ENCODE measurements around the gene MPL. TPM values are rescaled to one million over a fixed set of nuclear protein-coding genes. Genes with fewer than 3 reads are reported as not detected.

The MPL gene
- total RNA-seq, 1 experiment from 2014 or later = 0.15 TPM

- H3K36me3 Mint-ChIP-seq = peaks cover 9% of the 10 kb centered on the region
- TF ChIP-seq E2F1 (CRISPR knock-in tag; IDR thresholded peaks at IDR 0.05) (no peak), GTF2I (CRISPR knock-in tag; conservative IDR thresholded peaks at IDR 0.05) (peak; percentile 78; the same call in 1 of the 2 replicates)
- DNase-seq (ENCODE audit: low spot score) = no peak
- ATAC-seq = no peak
- H3K4me1 Mint-ChIP-seq = peaks cover 16% of the 10 kb centered on the region
- peaks cover 32% of the 10 kb centered on the region for H3K9me3 Mint-ChIP-seq
- peaks cover 6% of the 10 kb centered on the region; the same call in 1 of the 2 replicates for H3K27me3 Mint-ChIP-seq (ENCODE audit: low read depth)
- POLR2A ChIA-PET = no interaction called here
- no peak overlapping the region for H3K27ac Mint-ChIP-seq
- no peak overlapping the region for H3K4me3 Mint-ChIP-seq
- CTCF ChIA-PET = no interaction called here
Measured at GRCh38 chr1:43327549-43328292, 9.9 kb upstream of the MPL start.

GRCh38 chr1:43329995-43330751, 7.4 kb upstream of the MPL start:
- ChIA-PET CTCF (interaction anchor here (0.8 to 1.3 kb wide), 4 partner anchors 9 to 84 kb away, joined by 3 to 5 read pairs (median 4); partner anchors contain the start of genes C1orf210 and ELOVL1), POLR2A (interaction anchor here (0.9 to 2.3 kb wide), 2 partner anchors 28 to 101 kb away, joined by 3 to 7 read pairs; partner anchors contain the start of gene CDC20)
- peak; percentile 30; the same call in 1 of the 2 replicates for TF ChIP-seq ZNF263 (CRISPR knock-in tag; IDR thresholded peaks at IDR 0.05; ENCODE audit: low read depth)
- TF ChIP-seq SMAD4 (CRISPR knock-in tag; IDR thresholded peaks at IDR 0.05) = no peak
- DNase-seq (ENCODE audit: low spot score) = peak; percentile 31
- Mint-ChIP-seq H3K27me3 (ENCODE audit: low read depth) (peaks cover 6% of the 10 kb centered on the region), H3K27ac (0 out of 2 replicates have a peak overlapping the region, but pooled peaks have one; percentile 2), H3K36me3 (peaks cover 9% of the 10 kb centered on the region), H3K4me1 (peaks cover 12% of the 10 kb centered on the region; the same call in 1 of the 2 replicates), H3K9me3 (peaks cover 27% of the 10 kb centered on the region), H3K4me3 (no peak overlapping the region)
- peak; percentile 88 for ATAC-seq

GRCh38 chr1:43331688-43332087, 5.9 kb upstream of the MPL start:
- ATAC-seq (no peak), DNase-seq (ENCODE audit: low spot score) (no peak)
- peaks cover 19% of the 10 kb centered on the region for H3K9me3 Mint-ChIP-seq
- H3K27ac Mint-ChIP-seq = no peak overlapping the region
- peaks cover 9% of the 10 kb centered on the region for H3K36me3 Mint-ChIP-seq
- peaks cover 6% of the 10 kb centered on the region for H3K27me3 Mint-ChIP-seq (ENCODE audit: low read depth)
- ChIA-PET POLR2A (no interaction called here), CTCF (no interaction called here)
- H3K4me1 Mint-ChIP-seq = peaks cover 12% of the 10 kb centered on the region; the same call in 1 of the 2 replicates
- TF ChIP-seq MAX (CRISPR knock-in tag; IDR thresholded peaks at IDR 0.05) = no peak
- no peak for TF ChIP-seq FOXP1 (CRISPR knock-in tag; IDR thresholded peaks at IDR 0.05; ENCODE audit: borderline replicate concordance)
- no peak for TF ChIP-seq MLX (CRISPR knock-in tag; IDR thresholded peaks at IDR 0.05)
- no peak for TF ChIP-seq ZNF263 (CRISPR knock-in tag; IDR thresholded peaks at IDR 0.05; ENCODE audit: low read depth)
- TF ChIP-seq MXD4 (CRISPR knock-in tag; IDR thresholded peaks at IDR 0.05; ENCODE audit: borderline replicate concordance) = no peak
- no peak for TF ChIP-seq USF1 (CRISPR knock-in tag; IDR thresholded peaks at IDR 0.05)
- TF ChIP-seq NR3C1 (CRISPR knock-in tag; conservative IDR thresholded peaks at IDR 0.05; ENCODE audit: low read depth) = no peak
- no peak for TF ChIP-seq NR2C2 (CRISPR knock-in tag; IDR thresholded peaks at IDR 0.05)
- TF ChIP-seq PRDM15 (CRISPR knock-in tag; IDR thresholded peaks at IDR 0.05) = no peak
- TF ChIP-seq E2F5 (CRISPR knock-in tag; IDR thresholded peaks at IDR 0.05) = no peak
- TF ChIP-seq ZNF121 (CRISPR knock-in tag; IDR thresholded peaks at IDR 0.05) = no peak
- no peak for TF ChIP-seq ZNF138 (CRISPR knock-in tag; conservative IDR thresholded peaks at IDR 0.05)
- no peak for TF ChIP-seq E2F1 (CRISPR knock-in tag; IDR thresholded peaks at IDR 0.05)
- TF ChIP-seq ZNF317 (CRISPR knock-in tag; IDR thresholded peaks at IDR 0.05; ENCODE audit: borderline replicate concordance, low read depth) = no peak
- TF ChIP-seq HMGXB4 (CRISPR knock-in tag; IDR thresholded peaks at IDR 0.05) = no peak
- no peak overlapping the region for H3K4me3 Mint-ChIP-seq
